ENCODE data around the gene ASXL2. TPM values are rescaled to one million over a fixed set of nuclear protein-coding genes. Genes with fewer than 3 reads are reported as not detected.

ASXL2 gene
- total and polyA plus RNA-seq, 2 of the 13 experiments (the other 11 are each of a cell fraction or from before 2014, with no cell fraction given): 12.1 to 19.2 TPM

DNA sequence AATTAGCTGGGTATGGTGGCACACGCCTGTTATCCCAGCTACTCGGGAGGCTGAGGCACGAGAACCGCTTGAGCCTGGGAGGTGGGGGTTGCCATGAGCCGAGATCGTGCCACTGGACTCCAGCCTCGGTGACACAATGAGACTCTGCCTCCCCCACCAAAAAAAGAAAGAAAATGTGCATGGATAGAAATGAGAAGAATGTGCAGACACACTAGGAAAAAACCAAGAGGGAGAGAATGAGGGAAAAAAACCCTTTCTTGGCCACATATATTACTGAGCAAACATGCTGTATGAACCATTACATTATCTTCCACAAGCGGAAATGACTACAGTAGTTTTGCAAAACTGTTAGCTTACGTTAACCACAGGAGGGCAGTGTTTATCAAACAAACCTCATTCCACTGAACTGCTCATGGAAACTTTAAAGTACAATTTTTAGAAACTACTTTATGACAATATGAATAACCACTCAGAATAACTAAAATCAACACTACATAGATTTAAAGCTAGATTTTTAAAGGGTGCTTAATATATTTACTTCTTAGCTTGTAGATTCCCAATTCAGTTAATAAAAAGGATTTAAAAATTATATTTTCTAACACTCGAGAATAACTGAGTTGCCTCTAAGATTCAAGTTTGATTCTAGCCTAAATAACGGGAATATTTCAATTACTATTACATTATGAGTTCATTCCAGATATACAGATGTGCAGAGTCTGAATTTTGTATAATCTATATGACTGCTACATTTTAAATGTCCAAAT, 26.4 kb downstream of the ASXL2 start (continued):
- TF ChIP-seq, protein P1, sequence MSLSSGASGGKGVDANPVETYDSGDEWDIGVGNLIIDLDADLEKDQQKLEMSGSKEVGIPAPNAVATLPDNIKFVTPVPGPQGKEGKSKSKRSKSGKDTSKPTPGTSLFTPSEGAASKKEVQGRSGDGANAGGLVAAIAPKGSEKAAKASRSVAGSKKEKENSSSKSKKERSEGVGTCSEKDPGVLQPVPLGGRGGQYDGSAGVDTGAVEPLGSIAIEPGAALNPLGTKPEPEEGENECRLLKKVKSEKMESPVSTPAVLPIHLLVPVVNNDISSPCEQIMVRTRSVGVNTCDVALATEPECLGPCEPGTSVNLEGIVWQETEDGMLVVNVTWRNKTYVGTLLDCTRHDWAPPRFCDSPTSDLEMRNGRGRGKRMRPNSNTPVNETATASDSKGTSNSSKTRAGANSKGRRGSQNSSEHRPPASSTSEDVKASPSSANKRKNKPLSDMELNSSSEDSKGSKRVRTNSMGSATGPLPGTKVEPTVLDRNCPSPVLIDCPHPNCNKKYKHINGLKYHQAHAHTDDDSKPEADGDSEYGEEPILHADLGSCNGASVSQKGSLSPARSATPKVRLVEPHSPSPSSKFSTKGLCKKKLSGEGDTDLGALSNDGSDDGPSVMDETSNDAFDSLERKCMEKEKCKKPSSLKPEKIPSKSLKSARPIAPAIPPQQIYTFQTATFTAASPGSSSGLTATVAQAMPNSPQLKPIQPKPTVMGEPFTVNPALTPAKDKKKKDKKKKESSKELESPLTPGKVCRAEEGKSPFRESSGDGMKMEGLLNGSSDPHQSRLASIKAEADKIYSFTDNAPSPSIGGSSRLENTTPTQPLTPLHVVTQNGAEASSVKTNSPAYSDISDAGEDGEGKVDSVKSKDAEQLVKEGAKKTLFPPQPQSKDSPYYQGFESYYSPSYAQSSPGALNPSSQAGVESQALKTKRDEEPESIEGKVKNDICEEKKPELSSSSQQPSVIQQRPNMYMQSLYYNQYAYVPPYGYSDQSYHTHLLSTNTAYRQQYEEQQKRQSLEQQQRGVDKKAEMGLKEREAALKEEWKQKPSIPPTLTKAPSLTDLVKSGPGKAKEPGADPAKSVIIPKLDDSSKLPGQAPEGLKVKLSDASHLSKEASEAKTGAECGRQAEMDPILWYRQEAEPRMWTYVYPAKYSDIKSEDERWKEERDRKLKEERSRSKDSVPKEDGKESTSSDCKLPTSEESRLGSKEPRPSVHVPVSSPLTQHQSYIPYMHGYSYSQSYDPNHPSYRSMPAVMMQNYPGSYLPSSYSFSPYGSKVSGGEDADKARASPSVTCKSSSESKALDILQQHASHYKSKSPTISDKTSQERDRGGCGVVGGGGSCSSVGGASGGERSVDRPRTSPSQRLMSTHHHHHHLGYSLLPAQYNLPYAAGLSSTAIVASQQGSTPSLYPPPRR (CRISPR knock-in tag; IDR thresholded peaks at IDR 0.05; ENCODE audit: borderline replicate concordance): no peak
- TF ChIP-seq, protein P2, sequence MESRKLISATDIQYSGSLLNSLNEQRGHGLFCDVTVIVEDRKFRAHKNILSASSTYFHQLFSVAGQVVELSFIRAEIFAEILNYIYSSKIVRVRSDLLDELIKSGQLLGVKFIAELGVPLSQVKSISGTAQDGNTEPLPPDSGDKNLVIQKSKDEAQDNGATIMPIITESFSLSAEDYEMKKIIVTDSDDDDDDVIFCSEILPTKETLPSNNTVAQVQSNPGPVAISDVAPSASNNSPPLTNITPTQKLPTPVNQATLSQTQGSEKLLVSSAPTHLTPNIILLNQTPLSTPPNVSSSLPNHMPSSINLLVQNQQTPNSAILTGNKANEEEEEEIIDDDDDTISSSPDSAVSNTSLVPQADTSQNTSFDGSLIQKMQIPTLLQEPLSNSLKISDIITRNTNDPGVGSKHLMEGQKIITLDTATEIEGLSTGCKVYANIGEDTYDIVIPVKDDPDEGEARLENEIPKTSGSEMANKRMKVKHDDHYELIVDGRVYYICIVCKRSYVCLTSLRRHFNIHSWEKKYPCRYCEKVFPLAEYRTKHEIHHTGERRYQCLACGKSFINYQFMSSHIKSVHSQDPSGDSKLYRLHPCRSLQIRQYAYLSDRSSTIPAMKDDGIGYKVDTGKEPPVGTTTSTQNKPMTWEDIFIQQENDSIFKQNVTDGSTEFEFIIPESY (CRISPR knock-in tag; IDR thresholded peaks at IDR 0.05): 0 out of 2 replicates have a peak, but pooled peaks have one; percentile 21
- TF ChIP-seq GPN1 (CRISPR knock-in tag; IDR thresholded peaks at IDR 0.05; ENCODE audit: borderline replicate concordance) (no peak), ZNF598 (CRISPR knock-in tag; IDR thresholded peaks at IDR 0.05; ENCODE audit: borderline replicate concordance) (no peak; the same call in 1 of the 2 replicates), ZKSCAN8 (CRISPR knock-in tag; IDR thresholded peaks at IDR 0.05; ENCODE audit: borderline replicate concordance) (peak; percentile 48; the same call in 1 of the 2 replicates), SMC3 (IDR thresholded peaks at IDR 0.05; ENCODE audit: low read length) (peak; percentile 76; the same call in 1 of the 2 replicates), ZNF343 (CRISPR knock-in tag; IDR thresholded peaks at IDR 0.05) (no peak), NR3C1 (CRISPR knock-in tag; IDR thresholded peaks at IDR 0.05) (no peak), ZNF264 (CRISPR knock-in tag; IDR thresholded peaks at IDR 0.05) (no peak), MEIS2 (CRISPR knock-in tag; IDR thresholded peaks at IDR 0.05) (no peak), CREM (IDR thresholded peaks at IDR 0.05) (0 out of 2 replicates have a peak, but pooled peaks have one; percentile 27), CREM (CRISPR knock-in tag; IDR thresholded peaks at IDR 0.05) (no peak), ZSCAN30 (CRISPR knock-in tag; IDR thresholded peaks at IDR 0.05) (no peak), ZEB1 (IDR thresholded peaks at IDR 0.05; ENCODE audit: insufficient replicate concordance, low read depth) (no peak), EEA1 (CRISPR knock-in tag; IDR thresholded peaks at IDR 0.05; ENCODE audit: borderline replicate concordance) (no peak), ZNF10 (CRISPR knock-in tag; IDR thresholded peaks at IDR 0.05; ENCODE audit: borderline replicate concordance, low read depth) (no peak)
- TF ChIP-seq, protein P3, sequence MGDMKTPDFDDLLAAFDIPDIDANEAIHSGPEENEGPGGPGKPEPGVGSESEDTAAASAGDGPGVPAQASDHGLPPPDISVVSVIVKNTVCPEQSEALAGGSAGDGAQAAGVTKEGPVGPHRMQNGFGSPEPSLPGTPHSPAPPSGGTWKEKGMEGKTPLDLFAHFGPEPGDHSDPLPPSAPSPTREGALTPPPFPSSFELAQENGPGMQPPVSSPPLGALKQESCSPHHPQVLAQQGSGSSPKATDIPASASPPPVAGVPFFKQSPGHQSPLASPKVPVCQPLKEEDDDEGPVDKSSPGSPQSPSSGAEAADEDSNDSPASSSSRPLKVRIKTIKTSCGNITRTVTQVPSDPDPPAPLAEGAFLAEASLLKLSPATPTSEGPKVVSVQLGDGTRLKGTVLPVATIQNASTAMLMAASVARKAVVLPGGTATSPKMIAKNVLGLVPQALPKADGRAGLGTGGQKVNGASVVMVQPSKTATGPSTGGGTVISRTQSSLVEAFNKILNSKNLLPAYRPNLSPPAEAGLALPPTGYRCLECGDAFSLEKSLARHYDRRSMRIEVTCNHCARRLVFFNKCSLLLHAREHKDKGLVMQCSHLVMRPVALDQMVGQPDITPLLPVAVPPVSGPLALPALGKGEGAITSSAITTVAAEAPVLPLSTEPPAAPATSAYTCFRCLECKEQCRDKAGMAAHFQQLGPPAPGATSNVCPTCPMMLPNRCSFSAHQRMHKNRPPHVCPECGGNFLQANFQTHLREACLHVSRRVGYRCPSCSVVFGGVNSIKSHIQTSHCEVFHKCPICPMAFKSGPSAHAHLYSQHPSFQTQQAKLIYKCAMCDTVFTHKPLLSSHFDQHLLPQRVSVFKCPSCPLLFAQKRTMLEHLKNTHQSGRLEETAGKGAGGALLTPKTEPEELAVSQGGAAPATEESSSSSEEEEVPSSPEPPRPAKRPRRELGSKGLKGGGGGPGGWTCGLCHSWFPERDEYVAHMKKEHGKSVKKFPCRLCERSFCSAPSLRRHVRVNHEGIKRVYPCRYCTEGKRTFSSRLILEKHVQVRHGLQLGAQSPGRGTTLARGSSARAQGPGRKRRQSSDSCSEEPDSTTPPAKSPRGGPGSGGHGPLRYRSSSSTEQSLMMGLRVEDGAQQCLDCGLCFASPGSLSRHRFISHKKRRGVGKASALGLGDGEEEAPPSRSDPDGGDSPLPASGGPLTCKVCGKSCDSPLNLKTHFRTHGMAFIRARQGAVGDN (CRISPR knock-in tag; IDR thresholded peaks at IDR 0.05): peak; percentile 54
- TF ChIP-seq, protein P4, sequence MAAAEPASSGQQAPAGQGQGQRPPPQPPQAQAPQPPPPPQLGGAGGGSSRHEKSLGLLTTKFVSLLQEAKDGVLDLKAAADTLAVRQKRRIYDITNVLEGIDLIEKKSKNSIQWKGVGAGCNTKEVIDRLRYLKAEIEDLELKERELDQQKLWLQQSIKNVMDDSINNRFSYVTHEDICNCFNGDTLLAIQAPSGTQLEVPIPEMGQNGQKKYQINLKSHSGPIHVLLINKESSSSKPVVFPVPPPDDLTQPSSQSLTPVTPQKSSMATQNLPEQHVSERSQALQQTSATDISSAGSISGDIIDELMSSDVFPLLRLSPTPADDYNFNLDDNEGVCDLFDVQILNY (CRISPR knock-in tag; conservative IDR thresholded peaks at IDR 0.05): no peak
